Inflammatory macrophage treated with lipopolysaccharide for 1 hour (primary cell): ENCODE results near the gene SPPL2A.
"Not testable (repeated sequence)": the region's sequence is repeated elsewhere in the genome, so short reads cannot be mapped to it uniquely, and the experiment has no call there.

ENCODE experiments used
- DNase-seq, 2 donors: peaks; one replicate each; pipeline ENCODE4 v3.0.0-alpha.2; 2020 to 2022

Gene SPPL2A

GRCh38 chr15:50765195-50765967, at the start of gene SPPL2A:
Gene SPPL2A, minus strand, starts transcription at chr15:50765706. Its CDS starts 173 bp downstream, at chr15:50765533.
- DNase-seq, result peak; percentile 87 to 90

GRCh38 chr15:50814634-50815033, 49.1 kb upstream of the SPPL2A start:
- no peak for DNase-seq

GRCh38 chr15:50813865-50814264, 48.4 kb upstream of the SPPL2A start:
- no peak for DNase-seq

GRCh38 chr15:50813089-50813488, 47.6 kb upstream of the SPPL2A start:
- DNase-seq, result no peak

GRCh38 chr15:50812181-50812506, 46.6 kb upstream of the SPPL2A start:
- not testable (repeated sequence) for DNase-seq

DNA sequence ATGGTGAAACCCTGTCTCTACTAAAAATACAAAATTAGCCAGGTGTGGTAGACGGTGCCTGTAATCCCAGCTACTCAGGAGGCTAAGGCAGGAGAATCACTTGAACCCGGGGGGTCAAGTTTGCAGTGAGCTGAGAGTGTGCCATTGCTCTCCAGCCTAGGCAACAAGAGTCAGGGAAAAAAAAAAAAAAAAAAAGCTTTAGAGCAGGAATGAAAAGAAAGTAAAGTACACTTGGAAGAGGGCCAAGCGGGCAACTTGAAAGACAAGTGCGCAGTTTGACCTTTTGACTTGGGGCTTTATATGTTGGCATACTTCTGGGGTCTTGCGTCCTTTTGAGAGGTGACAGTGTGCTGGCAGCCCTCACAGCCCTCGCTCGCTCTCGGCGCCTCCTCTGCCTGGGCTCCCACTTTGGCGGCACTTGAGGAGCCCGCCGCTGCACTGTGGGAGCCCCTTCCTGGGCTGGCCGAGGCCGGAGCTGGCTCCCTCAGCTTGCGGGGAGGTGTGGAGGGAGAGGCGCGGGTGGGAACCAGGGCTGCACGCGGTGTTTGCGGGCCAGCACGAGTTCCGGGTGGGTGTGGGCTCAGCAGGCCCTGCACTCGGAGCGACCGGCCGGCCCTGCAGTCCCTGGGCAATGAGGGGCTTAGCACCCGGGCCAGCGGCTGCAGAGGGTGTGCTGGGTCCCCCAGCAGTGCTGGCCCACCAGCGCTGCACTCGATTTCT, 46.1 kb upstream of the SPPL2A start:
- DNase-seq, result not testable (repeated sequence)

DNA sequence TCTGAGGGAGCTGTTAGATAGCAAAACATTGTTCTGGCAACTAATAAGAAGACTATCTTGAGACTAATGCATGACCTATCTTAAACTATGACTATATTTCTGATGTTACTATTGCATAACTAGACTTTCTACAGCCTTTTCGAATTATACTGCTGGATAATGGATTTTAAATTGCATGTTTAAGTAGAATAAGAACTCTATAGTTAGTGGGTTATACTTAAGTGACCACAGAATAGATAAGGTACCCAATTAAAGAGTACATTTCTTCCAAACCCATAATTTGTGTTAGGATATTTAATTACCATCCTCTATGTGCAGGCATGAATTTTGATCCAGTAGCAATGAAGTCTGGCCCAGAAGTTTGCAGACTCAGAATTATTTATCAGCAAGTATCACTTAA, 44.6 kb upstream of the SPPL2A start:
- no peak for DNase-seq

DNA sequence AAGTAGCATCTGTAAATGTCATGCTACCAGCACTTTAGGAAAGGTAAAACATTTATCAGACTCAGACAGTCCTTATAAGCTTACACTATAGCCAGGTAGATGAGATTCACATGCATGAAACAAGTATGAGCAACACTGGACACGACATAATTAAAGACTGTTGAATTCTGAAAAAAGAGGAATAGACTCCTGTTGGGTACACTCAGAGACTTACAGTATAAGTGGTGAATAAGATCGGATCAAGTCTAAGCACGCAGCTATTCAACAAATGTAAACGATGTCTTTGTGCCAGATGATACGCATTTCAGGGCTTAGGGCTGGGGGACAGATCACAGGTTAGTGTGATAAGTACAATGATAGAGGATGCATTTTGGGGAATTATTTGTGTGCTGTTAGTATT, 43.2 kb upstream of the SPPL2A start:
- DNase-seq, result no peak

GRCh38 chr15:50803479-50804180, 38.1 kb upstream of the SPPL2A start:
- peak in 1 of 2 donors; percentile 19 for DNase-seq

GRCh38 chr15:50800715-50801114, 35.2 kb upstream of the SPPL2A start:
- DNase-seq, result no peak

GRCh38 chr15:50798684-50799083, 33.2 kb upstream of the SPPL2A start:
- peak in 1 of 2 donors; percentile 32 for DNase-seq

DNA sequence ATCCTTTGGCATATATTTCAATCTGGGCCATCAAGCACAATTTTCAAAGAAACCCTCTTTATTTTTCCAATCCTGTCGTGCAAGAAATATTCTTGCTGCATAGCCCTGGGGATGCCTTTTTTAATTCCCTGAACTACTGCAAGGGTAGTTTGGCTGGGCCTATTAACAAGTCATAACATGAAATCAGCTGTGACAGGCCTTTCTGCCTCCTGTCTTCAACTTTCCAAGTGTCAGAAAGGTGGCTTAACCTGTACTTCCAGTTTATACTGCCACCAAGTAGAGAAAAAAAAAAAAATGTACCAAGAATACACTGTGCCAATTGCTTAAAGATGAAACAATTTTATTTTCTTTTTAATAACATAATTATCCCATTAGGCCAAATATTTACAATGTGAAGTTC, 32.4 kb upstream of the SPPL2A start:
- DNase-seq, result no peak

DNA sequence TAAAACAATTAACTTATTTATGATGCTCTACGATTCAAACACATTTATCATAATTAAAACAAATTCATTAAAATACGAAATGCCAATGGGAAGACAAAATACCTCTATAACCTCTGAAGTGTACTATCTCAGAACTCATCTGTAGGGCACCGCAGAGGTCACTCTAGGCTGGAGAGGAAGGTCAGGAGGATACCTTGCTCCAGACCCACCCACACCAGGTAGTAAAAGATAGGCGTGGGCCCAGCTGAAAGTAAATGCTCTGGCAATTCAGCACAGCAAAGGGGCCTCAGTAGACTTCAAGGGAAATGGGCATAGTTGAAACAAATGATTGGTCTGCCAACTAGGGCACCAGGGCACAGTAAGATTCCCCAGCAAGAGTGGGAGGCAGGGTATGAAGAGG, 26.0 kb upstream of the SPPL2A start:
- no peak for DNase-seq

DNA sequence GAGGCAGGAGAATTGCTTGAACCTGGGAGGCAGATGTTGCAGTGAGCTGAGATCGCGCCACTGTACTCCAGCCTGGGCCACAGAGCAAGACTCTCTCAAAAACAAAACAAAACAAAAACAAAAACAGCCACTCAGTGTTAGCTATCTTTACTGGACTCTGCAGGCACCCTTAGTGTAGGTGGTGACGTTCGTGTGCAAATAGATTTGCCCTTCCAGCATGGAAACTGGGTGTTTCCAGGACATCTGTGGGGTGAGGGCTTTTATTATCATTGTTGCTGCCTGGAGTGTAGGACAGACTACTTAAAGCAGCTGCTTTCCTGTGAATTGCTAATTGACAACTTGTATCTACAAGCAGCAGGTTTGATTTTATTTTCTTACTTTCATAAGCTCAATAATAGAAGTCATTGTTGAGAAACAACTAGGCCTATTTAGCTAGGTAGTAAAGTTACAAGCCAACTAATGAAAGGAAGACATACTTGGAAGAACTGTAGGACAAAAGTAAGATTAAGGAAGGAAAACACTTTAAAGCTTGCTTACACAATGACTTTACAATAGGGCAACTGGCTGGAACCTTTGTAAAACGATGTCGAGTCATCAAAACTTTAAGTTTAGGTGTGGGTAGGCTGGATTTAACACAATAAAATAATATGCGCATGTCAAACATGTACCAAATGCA, 25.4 kb upstream of the SPPL2A start:
- DNase-seq, result no peak

DNA sequence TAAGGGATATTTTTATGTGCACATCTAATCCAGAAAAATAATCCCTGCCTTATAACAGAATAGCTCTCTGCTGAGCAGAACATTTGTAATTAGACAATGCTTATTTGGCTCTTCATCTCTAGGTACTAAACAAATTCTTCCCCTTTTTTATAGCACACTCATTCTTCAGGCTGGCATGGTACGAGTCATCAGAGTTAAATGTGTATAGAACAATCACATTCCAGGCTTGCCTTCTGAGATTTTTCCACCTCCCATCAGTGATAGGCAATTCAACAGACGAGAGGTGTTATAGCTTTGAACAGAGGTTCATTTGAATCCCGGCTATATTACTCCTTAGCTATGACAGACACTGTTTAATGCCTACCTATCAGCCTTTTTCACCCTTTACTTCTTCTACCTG, 21.4 kb upstream of the SPPL2A start:
- no peak for DNase-seq

- no peak for DNase-seq
These were observed 20.9 kb upstream of the SPPL2A start for GRCh38 chr15:50786438-50786837.

- no peak for DNase-seq
These were observed 18.4 kb upstream of the SPPL2A start for GRCh38 chr15:50783895-50784294.

DNA sequence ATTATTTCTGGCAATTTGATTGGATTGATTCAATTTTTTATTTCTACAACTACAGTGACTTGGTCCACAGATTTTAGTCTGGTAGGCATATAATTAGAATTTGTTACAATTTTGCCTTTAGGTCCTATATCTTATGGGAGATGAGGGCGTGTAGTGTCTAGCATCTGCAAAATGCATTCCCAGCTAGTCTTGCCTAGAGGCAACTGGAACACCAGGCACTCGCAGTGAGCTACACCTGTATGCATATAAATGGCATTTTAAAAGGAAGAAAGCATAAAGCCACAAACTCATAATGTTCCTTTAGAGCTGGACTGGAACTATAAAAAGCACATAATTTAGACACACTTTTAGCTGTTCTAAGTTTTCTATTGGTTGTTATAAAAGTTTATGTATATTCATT, 17.9 kb upstream of the SPPL2A start:
- DNase-seq, result no peak

- DNase-seq, result no peak
These were observed 12.6 kb upstream of the SPPL2A start for GRCh38 chr15:50778086-50778485.

DNA sequence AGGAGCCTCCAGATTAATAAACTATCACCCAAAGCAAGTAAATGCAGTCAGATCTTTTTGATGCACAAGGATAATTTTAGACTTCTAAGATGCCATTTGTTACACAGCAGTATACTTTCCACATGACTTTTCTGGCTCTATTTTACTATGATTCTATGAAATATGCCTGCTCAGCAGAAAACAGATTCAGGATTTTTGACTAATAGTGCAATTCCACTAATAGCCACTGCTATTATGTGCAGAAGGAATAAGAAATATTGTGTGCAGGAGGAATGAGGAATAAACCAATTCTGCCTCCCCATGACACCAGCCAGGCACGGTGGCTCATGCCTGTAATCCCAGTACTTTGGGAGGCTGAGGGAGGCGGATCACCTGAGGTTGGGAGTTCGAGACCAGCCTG, 11.5 kb upstream of the SPPL2A start:
- no peak for DNase-seq

DNA sequence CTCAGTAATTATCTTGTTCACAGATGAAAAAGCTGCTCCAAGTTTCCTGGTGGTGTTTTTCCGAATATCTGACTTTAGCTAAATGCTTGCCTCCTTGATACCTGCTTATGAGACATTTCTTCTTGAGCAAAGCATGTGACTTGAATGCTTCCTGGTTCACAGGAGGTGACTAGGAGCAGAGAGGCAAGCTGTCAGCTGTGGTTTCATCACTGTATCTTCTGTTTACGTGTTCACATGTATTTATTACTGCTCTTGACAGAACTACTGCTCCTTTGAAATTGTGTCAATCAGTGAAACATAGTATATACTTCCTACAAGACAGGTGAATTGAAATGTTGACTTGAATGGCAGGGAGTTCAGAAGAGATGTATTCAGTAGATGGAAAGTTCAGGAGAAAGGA, 8.9 kb upstream of the SPPL2A start:
- DNase-seq, result peak in 1 of 2 donors; percentile 38

DNA sequence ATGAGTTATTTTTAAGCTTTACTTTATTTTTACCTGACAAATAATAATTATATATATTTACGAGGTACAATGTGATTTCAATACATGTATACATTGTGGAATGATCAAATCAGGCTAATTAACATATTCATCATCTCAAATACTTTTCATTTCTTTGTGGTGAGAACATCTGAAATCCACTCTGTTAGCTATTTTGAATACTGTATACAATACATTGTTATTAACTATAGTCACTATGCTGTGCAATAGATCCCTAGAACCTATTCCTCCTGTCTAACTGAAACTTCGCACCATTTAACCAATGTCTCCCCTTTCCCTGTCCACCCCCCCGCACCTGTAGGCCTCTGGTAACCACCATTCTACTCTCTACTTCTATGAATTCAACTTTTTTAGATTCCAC, 7.9 kb upstream of the SPPL2A start:
- DNase-seq, result no peak

- DNase-seq, result no peak
These were observed 1.9 kb upstream of the SPPL2A start for GRCh38 chr15:50767332-50767861.
